Smooth muscle cell (in vitro differentiated cells): ENCODE data around the gene CD46. TPM values are rescaled to one million over a fixed set of nuclear protein-coding genes. Genes with fewer than 3 reads are reported as not detected.

Source experiments
- DNase-seq: peaks from one replicate; lab custom pipeline; 2025; ENCODE audit not compliant: unreplicated experiment; lab: John Stamatoyannopoulos, UW
- H2AFZ ChIP-seq: fragments of 200-600 bp; sonication (generic); 2 replicates; pipeline ENCODE4 v1.6.0; 2016; ENCODE audit warnings: antibody characterized with exemption, low read depth, mild to moderate bottlenecking
- H3F3A ChIP-seq: fragments of 200-600 bp; sonication (generic); 2 replicates; pipeline ENCODE4 v1.6.0; 2017; ENCODE audit warnings: antibody characterized with exemption, low read depth
- H3K27ac ChIP-seq: fragments of 200-600 bp; sonication (generic); 2 replicates; pipeline ENCODE4 v1.5.1; 2016; ENCODE audit warnings: low read depth, mild to moderate bottlenecking
- H3K27me3 ChIP-seq: fragments of 200-600 bp; sonication (generic); 2 replicates; pipeline ENCODE4 v1.6.1; 2016; ENCODE audit warnings: low read depth, mild to moderate bottlenecking
- H3K36me3 ChIP-seq: fragments of 200-600 bp; sonication (generic); 2 replicates; pipeline ENCODE4 v1.5.1; 2016; ENCODE audit warnings: low read depth
- H3K4me1 ChIP-seq: fragments of 200-600 bp; sonication (generic); 2 replicates; pipeline ENCODE4 v1.5.1; 2016; ENCODE audit warnings: low read depth
- H3K4me2 ChIP-seq: fragments of 200-600 bp; sonication (generic); 2 replicates; pipeline ENCODE4 v1.6.0; 2016; ENCODE audit warnings: mild to moderate bottlenecking
- H3K4me3 ChIP-seq: fragments of 200-600 bp; sonication (generic); 2 replicates; pipeline ENCODE4 v1.5.1; 2016; ENCODE audit warnings: mild to moderate bottlenecking
- H3K79me2 ChIP-seq: fragments of 200-600 bp; sonication (generic); 2 replicates; pipeline ENCODE4 v1.6.0; 2016; ENCODE audit warnings: low read depth, mild to moderate bottlenecking
- H3K9ac ChIP-seq: fragments of 200-600 bp; sonication (generic); 2 replicates; pipeline ENCODE4 v1.6.0; 2016; ENCODE audit warnings: low read depth
- H3K9me3 ChIP-seq: fragments of 200-600 bp; sonication (generic); replicated peaks from 2 replicates; pipeline ENCODE4 v1.5.1; 2016; ENCODE audit warnings: low read depth
- H4K20me1 ChIP-seq: fragments of 200-600 bp; sonication (generic); 2 replicates; pipeline ENCODE4 v1.6.0; 2016; ENCODE audit warnings: low read depth
- WGBS: methylation state at CpG from one replicate; pipeline ENCODE4 v1.1.7; 2016; ENCODE audit warnings: low lambda C conversion rate; 5-methylcytosine and 5-hydroxymethylcytosine counted together
- polyA plus RNA-seq: library from polyadenylated mRNA; unstranded; fragments of >200 nt; fragmentation: Nextera tagmentation; extraction: Ambion mirVana; gene quantifications from 2 replicates; pipeline ENCODE4 v1.2.1, GENCODE V29; 2016
- total RNA-seq: library from RNA; depleted of rRNA; stranded (reverse); fragments of >200 nt; gene quantifications from 2 replicates; pipeline ENCODE4 v1.2.3, GENCODE V29; 2014
- TF ChIP-seq, protein P1 (sequence below): fragments of 200-600 bp; sonication (generic); IDR thresholded peaks from 2 replicates; pipeline ENCODE4 v1.5.1; 2017; ENCODE audit warnings: borderline replicate concordance, mild to moderate bottlenecking, antibody characterized with exemption; ENCODE audit not compliant: insufficient read depth, poor library complexity, severe bottlenecking

The CD46 gene
- total and polyA plus RNA-seq, 2 experiments from 2014 or later, result 117 to 234 TPM

DNA sequence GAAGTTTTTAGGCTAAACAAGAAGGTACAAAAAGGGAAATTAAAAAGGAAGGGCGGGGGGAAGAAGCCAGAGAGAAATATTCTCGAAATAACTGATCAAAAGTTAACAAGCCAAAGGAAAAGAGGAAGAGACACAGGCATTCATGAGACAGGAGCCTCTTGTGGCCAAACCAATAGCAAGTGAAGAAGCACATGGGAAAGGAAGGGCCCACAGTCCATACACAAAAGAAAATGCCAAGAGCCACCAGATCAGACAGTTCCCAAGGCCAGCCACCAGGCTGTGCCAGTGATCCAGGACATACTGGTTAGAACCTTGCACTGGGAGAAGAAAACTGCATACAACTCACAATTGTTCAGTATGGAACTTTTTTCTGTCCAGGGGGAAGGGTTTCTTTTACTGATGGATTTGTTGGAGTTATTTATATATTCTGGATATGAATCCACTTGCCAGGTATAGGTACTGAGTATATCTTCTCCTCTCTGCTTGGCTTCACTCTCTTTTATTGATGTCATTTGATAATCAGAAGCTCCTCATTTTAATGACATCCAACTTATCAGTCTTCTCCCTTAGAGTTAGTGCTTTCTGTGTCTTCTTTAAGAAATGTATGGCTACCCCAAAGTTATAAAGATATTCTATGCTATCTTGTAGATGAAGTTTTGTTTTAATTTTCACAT, 76.8 kb downstream of the CD46 start:
- no peak overlapping the region for H3K9ac ChIP-seq
- no peaks in the 10 kb centered on the region for H3K79me2 ChIP-seq
- H3K27ac ChIP-seq, result no peak overlapping the region
- H3K9me3 ChIP-seq, result no peaks in the 10 kb centered on the region
- TF ChIP-seq, protein P1, sequence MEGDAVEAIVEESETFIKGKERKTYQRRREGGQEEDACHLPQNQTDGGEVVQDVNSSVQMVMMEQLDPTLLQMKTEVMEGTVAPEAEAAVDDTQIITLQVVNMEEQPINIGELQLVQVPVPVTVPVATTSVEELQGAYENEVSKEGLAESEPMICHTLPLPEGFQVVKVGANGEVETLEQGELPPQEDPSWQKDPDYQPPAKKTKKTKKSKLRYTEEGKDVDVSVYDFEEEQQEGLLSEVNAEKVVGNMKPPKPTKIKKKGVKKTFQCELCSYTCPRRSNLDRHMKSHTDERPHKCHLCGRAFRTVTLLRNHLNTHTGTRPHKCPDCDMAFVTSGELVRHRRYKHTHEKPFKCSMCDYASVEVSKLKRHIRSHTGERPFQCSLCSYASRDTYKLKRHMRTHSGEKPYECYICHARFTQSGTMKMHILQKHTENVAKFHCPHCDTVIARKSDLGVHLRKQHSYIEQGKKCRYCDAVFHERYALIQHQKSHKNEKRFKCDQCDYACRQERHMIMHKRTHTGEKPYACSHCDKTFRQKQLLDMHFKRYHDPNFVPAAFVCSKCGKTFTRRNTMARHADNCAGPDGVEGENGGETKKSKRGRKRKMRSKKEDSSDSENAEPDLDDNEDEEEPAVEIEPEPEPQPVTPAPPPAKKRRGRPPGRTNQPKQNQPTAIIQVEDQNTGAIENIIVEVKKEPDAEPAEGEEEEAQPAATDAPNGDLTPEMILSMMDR, result peak; percentile 64
- WGBS, result 47% methylated on average over 2 of the region's 2 CpGs
- H3K4me1 ChIP-seq, result peaks cover 6% of the 10 kb centered on the region
- no peaks in the 10 kb centered on the region for H3K36me3 ChIP-seq
- H3K4me3 ChIP-seq, result no peak overlapping the region
- H3F3A ChIP-seq, result peaks cover 4% of the 10 kb centered on the region
- H4K20me1 ChIP-seq, result no peaks in the 10 kb centered on the region
- H2AFZ ChIP-seq, result no peak overlapping the region
- no peaks in the 10 kb centered on the region for H3K27me3 ChIP-seq
- no peak for DNase-seq
- H3K4me2 ChIP-seq, result no peak overlapping the region

DNA sequence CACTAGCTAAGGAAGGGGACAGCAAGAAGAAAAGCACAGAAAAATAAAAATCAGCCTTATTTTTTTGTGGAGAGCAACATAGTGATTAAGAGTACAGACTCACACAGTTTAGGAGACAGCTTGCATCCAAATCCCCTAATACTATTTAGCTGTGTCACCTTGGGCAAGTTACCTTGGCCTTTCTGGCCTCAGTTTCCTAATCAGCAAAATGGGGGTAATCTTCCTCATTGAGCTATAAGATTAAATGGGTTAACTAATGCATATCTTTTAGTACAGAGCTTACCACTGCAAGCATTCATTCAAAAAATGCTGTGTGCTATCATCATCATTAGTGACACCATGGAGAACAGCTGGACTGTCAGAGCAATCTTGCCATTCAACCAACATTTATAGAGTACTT, 77.7 kb downstream of the CD46 start:
- H3K4me3 ChIP-seq, result no peak overlapping the region
- no peaks in the 10 kb centered on the region for H3K27me3 ChIP-seq
- no peak overlapping the region for H3K9ac ChIP-seq
- no peak for DNase-seq
- TF ChIP-seq, protein P1, result no peak
- peaks cover 4% of the 10 kb centered on the region for H3F3A ChIP-seq
- H3K9me3 ChIP-seq, result no peaks in the 10 kb centered on the region
- H2AFZ ChIP-seq, result no peak overlapping the region
- H3K27ac ChIP-seq, result no peak overlapping the region
- H3K4me1 ChIP-seq, result peaks cover under 1% of the 10 kb centered on the region
- no peak overlapping the region for H3K4me2 ChIP-seq
- H3K36me3 ChIP-seq, result no peaks in the 10 kb centered on the region
- no peaks in the 10 kb centered on the region for H4K20me1 ChIP-seq
- H3K79me2 ChIP-seq, result no peaks in the 10 kb centered on the region

DNA sequence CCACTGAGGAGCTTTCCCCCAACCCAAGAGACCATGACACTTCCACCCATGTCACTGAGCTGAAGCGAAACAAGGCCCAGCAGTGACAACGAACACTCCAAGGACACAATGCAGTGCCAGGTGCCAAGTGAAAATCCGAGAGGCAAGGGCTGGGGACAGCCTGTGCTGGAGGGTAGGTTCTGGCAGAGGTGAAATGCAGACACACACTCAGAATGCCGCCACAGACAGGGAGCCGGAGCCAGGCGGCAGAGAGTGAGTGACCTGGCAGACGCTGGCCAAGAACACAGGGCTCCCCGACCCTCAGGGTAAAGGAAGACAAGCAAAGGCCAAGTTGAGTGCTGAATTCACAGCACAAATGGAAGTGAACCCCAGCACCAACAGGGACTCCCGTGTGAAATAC, 78.9 kb downstream of the CD46 start:
- TF ChIP-seq, protein P1, result no peak
- Histone ChIP-seq H3F3A (peaks cover 4% of the 10 kb centered on the region), H3K27me3 (no peaks in the 10 kb centered on the region), H3K9ac (no peak overlapping the region), H3K27ac (no peak overlapping the region), H2AFZ (no peak overlapping the region), H3K4me3 (no peak overlapping the region), H3K9me3 (no peaks in the 10 kb centered on the region), H4K20me1 (no peaks in the 10 kb centered on the region), H3K79me2 (no peaks in the 10 kb centered on the region), H3K36me3 (no peaks in the 10 kb centered on the region), H3K4me2 (no peak overlapping the region), H3K4me1 (no peaks in the 10 kb centered on the region)
- WGBS, result 95% methylated on average over 9 of the region's 9 CpGs
- DNase-seq, result no peak
